Erythroblast (primary cell): ENCODE data around the gene ITGB2.

Experiments used
- GATA1 ChIP-seq: IDR thresholded peaks from 2 replicates; pipeline ENCODE4 v1.6.1; 2011; ENCODE audit warnings: low read depth, mild to moderate bottlenecking, control low read depth, low read length, moderate library complexity
- POLR2A ChIP-seq: IDR thresholded peaks from 2 replicates; pipeline ENCODE4 v1.6.1; 2011; ENCODE audit warnings: mild to moderate bottlenecking, low read length

DNA sequence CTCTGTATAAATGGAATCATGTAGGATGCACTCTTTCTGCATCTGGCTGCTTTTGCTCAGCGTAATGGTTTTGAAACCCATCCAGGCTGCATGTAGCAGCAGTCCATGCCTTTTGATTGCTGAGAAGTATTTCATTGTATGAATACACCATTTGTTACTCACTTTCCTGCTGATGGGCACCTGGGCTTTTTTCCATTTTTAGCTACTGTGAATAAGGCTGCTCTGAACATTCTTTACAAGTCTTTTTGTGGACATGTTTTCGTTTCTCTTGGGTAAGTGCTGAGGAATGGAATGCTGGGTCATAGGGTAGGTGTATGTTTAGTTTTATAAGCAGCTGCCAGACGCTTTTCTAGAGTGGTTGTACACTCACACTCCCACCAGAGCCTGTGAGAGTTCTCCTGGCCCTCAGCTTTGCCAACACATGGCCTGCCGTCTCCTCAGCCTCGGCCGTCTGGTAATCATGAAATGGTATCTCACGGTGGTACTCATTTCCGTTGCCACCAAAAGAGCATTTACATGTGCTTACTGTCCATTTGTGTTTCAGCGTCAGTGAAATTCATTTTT lies 41.8 kb upstream of the ITGB2 start:
- TF ChIP-seq POLR2A = no peak
- TF ChIP-seq GATA1 = no peak
